HEK293 (cell line): ENCODE data around the gene ADAMTS12.
A peak's percentile ranks its signal among the peaks of the same experiment; 100 is the strongest.

Experiments used
- CTCF ChIA-PET: fragments of 350-600 bp; formaldehyde crosslinking; extraction: SDS; loops from one replicate; lab custom pipeline; 2021; ENCODE audit warnings: antibody characterized with exemption; lab: Yijun Ruan, JAX
- POLR2A ChIA-PET: fragments of 300-600 bp; formaldehyde crosslinking; extraction: SDS; loops from one replicate; lab custom pipeline; 2020; ENCODE audit warnings: antibody characterized with exemption, inconsistent platforms; lab: Yijun Ruan, JAX
- H3K27ac ChIP-seq: fragments of 200-500 bp; sonication (Bioruptor generic); 2 replicates; pipeline ENCODE4 v1.5.1; 2014; ENCODE audit warnings: low read depth, low read length, control low read depth, inconsistent platforms; ENCODE audit errors: extremely low read depth
- H3K36me3 ChIP-seq, 2 experiments: fragments of 200-500 bp in 1 of 2; sonication (Bioruptor generic) in 1 of 2; 1 replicate in 1 of 2; 2 replicates in 1 of 2; pipeline ENCODE4 v1.5.1; 2014 to 2017; ENCODE audit warnings: inconsistent platforms in 2 of 2, low read length in 2 of 2; ENCODE audit not compliant: control insufficient read depth in 2 of 2, insufficient read depth in 1 of 2
- H3K4me1 ChIP-seq: fragments of 200-500 bp; sonication (Bioruptor generic); 2 replicates; pipeline ENCODE4 v1.5.1; 2014; ENCODE audit warnings: mild to moderate bottlenecking, low read length, inconsistent platforms; ENCODE audit not compliant: control insufficient read depth, insufficient read depth
- H3K4me3 ChIP-seq: 2 replicates; pipeline ENCODE4 v1.5.1; 2011; ENCODE audit warnings: low read depth, mild to moderate bottlenecking, control low read depth, low read length, moderate library complexity
- H3K9me3 ChIP-seq: fragments of 200-500 bp; sonication (Bioruptor generic); 2 replicates; pipeline ENCODE4 v1.5.1; 2014; ENCODE audit warnings: low read depth, low read length, inconsistent platforms; ENCODE audit not compliant: control insufficient read depth, insufficient read depth
- YY2 ChIP-seq: fragments of 450-650 bp; formaldehyde crosslinking; IDR thresholded peaks from 2 replicates; pipeline ENCODE4 v1.5.1; 2016; ENCODE audit warnings: missing biosample characterization, missing genetic modification characterization
- ZBTB20 ChIP-seq: fragments of 450-650 bp; formaldehyde crosslinking; IDR thresholded peaks from 2 replicates; pipeline ENCODE4 v1.5.1; 2016; ENCODE audit warnings: missing biosample characterization, missing genetic modification characterization
- ZNF221 ChIP-seq: fragments of 450-650 bp; formaldehyde crosslinking; IDR thresholded peaks from 2 replicates; pipeline ENCODE4 v1.5.1; 2017; ENCODE audit warnings: missing biosample characterization, missing genetic modification characterization, borderline replicate concordance
- ZNF311 ChIP-seq: fragments of 450-650 bp; formaldehyde crosslinking; IDR thresholded peaks from 2 replicates; pipeline ENCODE4 v1.5.1; 2017; ENCODE audit warnings: missing biosample characterization, missing genetic modification characterization, borderline replicate concordance
- ZNF830 ChIP-seq: fragments of 450-650 bp; IDR thresholded peaks from 2 replicates; pipeline ENCODE4 v1.5.0; 2018; ENCODE audit warnings: missing biosample characterization, missing genetic modification characterization, low read depth, mild to moderate bottlenecking, moderate library complexity
- TF ChIP-seq, protein P1 (sequence below): fragments of 450-650 bp; formaldehyde crosslinking; conservative IDR thresholded peaks from 2 replicates; pipeline ENCODE4 v1.5.1; 2016; ENCODE audit warnings: low read depth, missing biosample characterization, missing genetic modification characterization
- TF ChIP-seq, protein P2 (sequence below): fragments of 450-650 bp; formaldehyde crosslinking; IDR thresholded peaks from 2 replicates; pipeline ENCODE4 v1.5.1; 2016; ENCODE audit warnings: missing biosample characterization, missing genetic modification characterization, borderline replicate concordance
- TF ChIP-seq, protein P3 (sequence below): fragments of 450-650 bp; formaldehyde crosslinking; IDR thresholded peaks from 2 replicates; pipeline ENCODE4 v1.5.1; 2016; ENCODE audit warnings: missing biosample characterization, missing genetic modification characterization

ADAMTS12 gene

DNA sequence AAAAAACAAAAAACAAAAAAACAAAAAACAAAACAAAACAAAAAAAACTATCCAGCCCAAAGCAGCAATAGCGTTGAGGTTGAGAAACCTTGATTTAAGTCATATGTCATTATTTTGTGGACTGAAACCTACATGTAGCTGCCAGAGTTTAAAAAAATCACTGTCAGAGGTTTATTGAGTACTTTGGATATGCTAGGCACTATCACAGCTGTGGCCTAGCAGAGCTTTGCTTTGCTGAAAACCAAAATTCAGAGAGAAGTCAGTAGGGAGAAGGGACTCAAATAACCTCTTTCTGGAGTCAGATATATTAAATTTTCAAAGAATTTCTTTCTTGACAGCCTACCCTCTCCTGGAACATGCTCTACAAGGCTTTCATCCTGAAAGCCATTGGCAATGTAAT is 299.5 kb downstream of the ADAMTS12 start (continued):
- TF ChIP-seq, protein P1, sequence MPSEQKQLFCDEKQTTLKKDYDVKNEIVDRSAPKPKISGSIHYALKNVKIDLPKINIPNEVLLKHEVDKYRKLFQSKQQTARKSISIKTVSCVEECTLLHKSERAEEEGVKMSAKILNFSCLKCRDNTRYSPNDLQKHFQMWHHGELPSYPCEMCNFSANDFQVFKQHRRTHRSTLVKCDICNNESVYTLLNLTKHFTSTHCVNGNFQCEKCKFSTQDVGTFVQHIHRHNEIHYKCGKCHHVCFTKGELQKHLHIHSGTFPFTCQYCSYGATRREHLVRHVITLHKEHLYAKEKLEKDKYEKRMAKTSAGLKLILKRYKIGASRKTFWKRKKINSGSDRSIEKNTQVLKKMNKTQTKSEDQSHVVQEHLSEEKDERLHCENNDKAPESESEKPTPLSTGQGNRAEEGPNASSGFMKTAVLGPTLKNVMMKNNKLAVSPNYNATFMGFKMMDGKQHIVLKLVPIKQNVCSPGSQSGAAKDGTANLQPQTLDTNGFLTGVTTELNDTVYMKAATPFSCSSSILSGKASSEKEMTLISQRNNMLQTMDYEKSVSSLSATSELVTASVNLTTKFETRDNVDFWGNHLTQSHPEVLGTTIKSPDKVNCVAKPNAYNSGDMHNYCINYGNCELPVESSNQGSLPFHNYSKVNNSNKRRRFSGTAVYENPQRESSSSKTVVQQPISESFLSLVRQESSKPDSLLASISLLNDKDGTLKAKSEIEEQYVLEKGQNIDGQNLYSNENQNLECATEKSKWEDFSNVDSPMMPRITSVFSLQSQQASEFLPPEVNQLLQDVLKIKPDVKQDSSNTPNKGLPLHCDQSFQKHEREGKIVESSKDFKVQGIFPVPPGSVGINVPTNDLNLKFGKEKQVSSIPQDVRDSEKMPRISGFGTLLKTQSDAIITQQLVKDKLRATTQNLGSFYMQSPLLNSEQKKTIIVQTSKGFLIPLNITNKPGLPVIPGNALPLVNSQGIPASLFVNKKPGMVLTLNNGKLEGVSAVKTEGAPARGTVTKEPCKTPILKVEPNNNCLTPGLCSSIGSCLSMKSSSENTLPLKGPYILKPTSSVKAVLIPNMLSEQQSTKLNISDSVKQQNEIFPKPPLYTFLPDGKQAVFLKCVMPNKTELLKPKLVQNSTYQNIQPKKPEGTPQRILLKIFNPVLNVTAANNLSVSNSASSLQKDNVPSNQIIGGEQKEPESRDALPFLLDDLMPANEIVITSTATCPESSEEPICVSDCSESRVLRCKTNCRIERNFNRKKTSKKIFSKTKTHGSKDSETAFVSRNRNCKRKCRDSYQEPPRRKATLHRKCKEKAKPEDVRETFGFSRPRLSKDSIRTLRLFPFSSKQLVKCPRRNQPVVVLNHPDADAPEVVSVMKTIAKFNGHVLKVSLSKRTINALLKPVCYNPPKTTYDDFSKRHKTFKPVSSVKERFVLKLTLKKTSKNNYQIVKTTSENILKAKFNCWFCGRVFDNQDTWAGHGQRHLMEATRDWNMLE = no peak
- TF ChIP-seq YY2 = no peak
- TF ChIP-seq ZNF221 = no peak
- TF ChIP-seq, protein P2, sequence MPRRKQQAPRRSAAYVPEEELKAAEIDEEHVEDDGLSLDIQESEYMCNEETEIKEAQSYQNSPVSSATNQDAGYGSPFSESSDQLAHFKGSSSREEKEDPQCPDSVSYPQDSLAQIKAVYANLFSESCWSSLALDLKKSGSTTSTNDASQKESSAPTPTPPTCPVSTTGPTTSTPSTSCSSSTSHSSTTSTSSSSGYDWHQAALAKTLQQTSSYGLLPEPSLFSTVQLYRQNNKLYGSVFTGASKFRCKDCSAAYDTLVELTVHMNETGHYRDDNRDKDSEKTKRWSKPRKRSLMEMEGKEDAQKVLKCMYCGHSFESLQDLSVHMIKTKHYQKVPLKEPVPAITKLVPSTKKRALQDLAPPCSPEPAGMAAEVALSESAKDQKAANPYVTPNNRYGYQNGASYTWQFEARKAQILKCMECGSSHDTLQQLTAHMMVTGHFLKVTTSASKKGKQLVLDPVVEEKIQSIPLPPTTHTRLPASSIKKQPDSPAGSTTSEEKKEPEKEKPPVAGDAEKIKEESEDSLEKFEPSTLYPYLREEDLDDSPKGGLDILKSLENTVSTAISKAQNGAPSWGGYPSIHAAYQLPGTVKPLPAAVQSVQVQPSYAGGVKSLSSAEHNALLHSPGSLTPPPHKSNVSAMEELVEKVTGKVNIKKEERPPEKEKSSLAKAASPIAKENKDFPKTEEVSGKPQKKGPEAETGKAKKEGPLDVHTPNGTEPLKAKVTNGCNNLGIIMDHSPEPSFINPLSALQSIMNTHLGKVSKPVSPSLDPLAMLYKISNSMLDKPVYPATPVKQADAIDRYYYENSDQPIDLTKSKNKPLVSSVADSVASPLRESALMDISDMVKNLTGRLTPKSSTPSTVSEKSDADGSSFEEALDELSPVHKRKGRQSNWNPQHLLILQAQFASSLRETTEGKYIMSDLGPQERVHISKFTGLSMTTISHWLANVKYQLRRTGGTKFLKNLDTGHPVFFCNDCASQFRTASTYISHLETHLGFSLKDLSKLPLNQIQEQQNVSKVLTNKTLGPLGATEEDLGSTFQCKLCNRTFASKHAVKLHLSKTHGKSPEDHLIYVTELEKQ (tag by site-specific recombination) = no peak

DNA sequence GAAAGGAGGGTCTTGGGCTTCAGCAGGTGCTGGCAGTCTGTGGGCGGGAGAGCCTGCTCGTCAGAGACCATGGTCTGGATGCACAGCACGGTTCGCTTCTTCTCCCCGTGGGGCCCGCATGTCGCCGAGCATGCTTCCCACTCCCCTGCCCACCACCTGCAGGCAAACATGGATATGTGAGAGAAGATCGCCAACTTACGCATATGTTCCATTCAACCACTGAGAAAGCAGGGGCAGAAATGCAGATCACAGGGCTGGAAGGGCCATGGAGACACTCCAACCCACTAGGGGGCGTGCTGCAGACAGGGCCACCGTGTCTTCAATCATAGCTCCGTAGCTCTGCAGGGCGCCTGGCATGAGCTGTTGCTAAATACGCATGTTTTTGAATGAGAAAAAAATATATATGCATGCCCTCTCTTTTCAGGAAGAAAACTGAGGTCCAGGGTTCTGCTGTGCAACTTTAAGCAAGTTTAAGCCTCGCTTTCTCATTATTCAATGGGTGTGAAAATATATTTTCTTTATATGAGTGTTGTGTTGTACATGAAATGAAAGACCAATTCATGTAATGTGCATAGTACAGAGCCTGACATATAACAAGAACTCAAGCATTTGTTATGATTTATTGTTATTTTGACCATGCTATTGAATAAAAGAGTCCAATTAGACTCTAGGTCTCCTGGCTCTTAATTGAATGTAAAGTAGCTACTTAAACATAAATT is 303.0 kb downstream of the ADAMTS12 start:
- no peak overlapping the region for H3K27ac ChIP-seq
- POLR2A ChIA-PET = no interaction called here
- no peaks in the 10 kb centered on the region for H3K36me3 ChIP-seq
- H3K4me1 ChIP-seq = no peaks in the 10 kb centered on the region
- H3K9me3 ChIP-seq = no peaks in the 10 kb centered on the region
- TF ChIP-seq, protein P3, sequence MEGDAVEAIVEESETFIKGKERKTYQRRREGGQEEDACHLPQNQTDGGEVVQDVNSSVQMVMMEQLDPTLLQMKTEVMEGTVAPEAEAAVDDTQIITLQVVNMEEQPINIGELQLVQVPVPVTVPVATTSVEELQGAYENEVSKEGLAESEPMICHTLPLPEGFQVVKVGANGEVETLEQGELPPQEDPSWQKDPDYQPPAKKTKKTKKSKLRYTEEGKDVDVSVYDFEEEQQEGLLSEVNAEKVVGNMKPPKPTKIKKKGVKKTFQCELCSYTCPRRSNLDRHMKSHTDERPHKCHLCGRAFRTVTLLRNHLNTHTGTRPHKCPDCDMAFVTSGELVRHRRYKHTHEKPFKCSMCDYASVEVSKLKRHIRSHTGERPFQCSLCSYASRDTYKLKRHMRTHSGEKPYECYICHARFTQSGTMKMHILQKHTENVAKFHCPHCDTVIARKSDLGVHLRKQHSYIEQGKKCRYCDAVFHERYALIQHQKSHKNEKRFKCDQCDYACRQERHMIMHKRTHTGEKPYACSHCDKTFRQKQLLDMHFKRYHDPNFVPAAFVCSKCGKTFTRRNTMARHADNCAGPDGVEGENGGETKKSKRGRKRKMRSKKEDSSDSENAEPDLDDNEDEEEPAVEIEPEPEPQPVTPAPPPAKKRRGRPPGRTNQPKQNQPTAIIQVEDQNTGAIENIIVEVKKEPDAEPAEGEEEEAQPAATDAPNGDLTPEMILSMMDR (tag by site-specific recombination) = peak; percentile 42; the same call in 1 of the 2 replicates
- TF ChIP-seq ZBTB20 (tag by site-specific recombination) (peak; percentile 50), ZNF311 (tag by site-specific recombination) (no peak)
- TF ChIP-seq, all 188 proteins: peak for 2
- H3K4me3 ChIP-seq = no peak overlapping the region
- CTCF ChIA-PET = interaction anchor here (0.5 to 3.5 kb wide), 28 partner anchors 9 to 1131 kb away, joined by 3 to 23 read pairs (median 4); no protein-coding TSS in a partner anchor

DNA sequence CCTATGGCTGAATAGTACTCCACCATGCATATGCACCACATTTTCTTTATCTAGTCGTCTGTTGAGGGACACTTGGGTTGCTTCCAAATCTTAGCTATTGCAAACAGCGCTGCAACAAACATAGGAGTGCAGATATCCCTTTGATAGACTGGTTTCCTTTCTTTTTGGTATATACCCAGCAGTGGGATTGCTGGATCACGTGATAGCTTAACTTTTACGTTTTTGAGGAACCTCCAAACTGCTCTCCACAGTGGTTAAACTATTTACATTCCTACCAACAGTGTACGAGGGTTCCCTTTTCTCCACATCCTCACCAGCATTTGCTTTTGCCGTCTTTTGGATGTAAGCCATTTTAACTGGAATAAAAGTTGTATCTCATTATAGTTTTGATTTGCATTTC is 308.5 kb downstream of the ADAMTS12 start:
- ChIA-PET CTCF (no interaction called here), POLR2A (no interaction called here)
- no peaks in the 10 kb centered on the region for H3K36me3 ChIP-seq
- TF ChIP-seq ZNF830 (tag by site-specific recombination) = no peak
- H3K27ac ChIP-seq = no peak overlapping the region
- no peaks in the 10 kb centered on the region for H3K9me3 ChIP-seq
- no peak overlapping the region for H3K4me3 ChIP-seq
- H3K4me1 ChIP-seq = no peaks in the 10 kb centered on the region
